ENCODE data around the gene SUN5.

Gene SUN5

DNA sequence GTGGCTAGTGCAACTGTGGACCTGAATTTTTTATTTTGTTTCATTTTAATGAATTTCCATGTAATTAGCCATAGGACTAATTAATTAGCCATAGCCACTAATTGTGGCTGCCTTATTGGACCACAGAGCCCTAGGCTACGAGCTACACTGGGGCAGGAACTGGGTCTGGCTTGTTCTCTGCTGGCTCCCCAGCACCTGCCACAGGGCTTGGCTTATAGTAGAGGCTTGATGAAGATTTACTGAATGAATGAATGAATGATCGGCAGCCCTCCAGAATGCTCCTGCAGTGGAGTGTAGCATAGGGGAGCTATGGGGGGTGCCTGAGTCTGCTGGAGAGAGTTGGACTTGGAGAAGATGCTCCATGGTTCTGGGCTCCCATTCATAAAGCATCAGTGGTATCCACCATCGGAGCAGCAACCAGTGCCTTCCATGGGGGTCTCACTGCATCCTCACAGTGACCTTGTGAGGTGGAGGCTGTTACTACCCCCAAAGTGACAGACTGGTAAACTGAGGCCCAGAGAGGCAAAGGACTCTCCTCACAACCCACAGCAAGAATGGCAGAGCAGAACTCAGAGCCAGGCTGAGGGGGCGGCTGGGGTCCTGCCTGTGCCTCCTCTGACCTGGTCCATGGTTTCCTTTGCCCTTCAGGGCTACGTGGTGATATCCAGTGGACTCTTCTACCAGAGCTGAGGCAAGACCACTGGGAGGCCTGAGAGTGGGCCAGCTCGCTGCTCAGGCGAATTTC lies 18.6 kb upstream of the SUN5 start:
- no peaks in the 10 kb centered on the region for H3F3A ChIP-seq (ENCODE audit: control insufficient read depth, insufficient read depth)
- H3K4me3 ChIP-seq (ENCODE audit: low read length) = no peak overlapping the region
- no peaks in the 10 kb centered on the region for H3K9me3 ChIP-seq (ENCODE audit: control insufficient read depth, insufficient read depth, low read length)
- H3K27ac ChIP-seq (ENCODE audit: low read depth, low read length) = no peak overlapping the region
- H3K27me3 ChIP-seq (ENCODE audit: control insufficient read depth, low read length) = no peaks in the 10 kb centered on the region
- no peaks in the 10 kb centered on the region for H4K20me1 ChIP-seq (ENCODE audit: control insufficient read depth, insufficient read depth, low read depth, low read length)
- TF ChIP-seq EZH2phosphoT487 (IDR thresholded peaks at IDR 0.05; ENCODE audit: borderline replicate concordance, low read length) = no peak
- no peak for TF ChIP-seq CTCF (IDR thresholded peaks at IDR 0.05; ENCODE audit: low read depth, low read length, poor library complexity, severe bottlenecking)
- H3K79me2 ChIP-seq (ENCODE audit: control insufficient read depth, low read length) = no peaks in the 10 kb centered on the region
- H3K4me2 ChIP-seq (ENCODE audit: low read length) = no peak overlapping the region
- H3K9me2 ChIP-seq (replicated peaks; ENCODE audit: control insufficient read depth, low read length) = no peaks in the 10 kb centered on the region
- H3K4me1 ChIP-seq (ENCODE audit: control insufficient read depth, low read length) = no peaks in the 10 kb centered on the region
- no peaks in the 10 kb centered on the region for H3K36me3 ChIP-seq (ENCODE audit: control insufficient read depth, low read length)

DNA sequence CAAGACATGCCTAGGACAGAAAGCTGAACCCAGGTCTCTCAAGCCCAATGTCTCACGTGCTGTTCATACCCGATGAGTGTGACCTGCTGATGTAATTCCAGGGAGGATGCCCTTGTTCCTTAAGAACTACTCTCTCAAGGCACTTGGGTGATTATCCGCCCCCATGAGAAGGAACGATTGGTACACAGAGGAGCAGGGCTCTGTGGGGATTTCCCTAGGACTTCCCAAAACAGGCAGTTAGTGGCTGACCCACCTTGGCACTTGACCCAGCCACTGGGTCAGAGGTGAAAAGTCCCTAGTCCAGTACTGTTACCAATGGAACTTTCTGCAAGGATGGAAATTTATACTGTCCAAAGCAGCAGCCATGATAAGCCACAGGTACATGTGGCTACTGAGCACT lies 18.1 kb upstream of the SUN5 start:
- Histone ChIP-seq H3K79me2 (ENCODE audit: control insufficient read depth, low read length) (no peaks in the 10 kb centered on the region), H3K4me3 (ENCODE audit: low read length) (no peak overlapping the region), H3K9me2 (replicated peaks; ENCODE audit: control insufficient read depth, low read length) (no peaks in the 10 kb centered on the region), H3K27me3 (ENCODE audit: control insufficient read depth, low read length) (no peaks in the 10 kb centered on the region), H3F3A (ENCODE audit: control insufficient read depth, insufficient read depth) (no peaks in the 10 kb centered on the region), H3K4me1 (ENCODE audit: control insufficient read depth, low read length) (no peaks in the 10 kb centered on the region), H3K9me3 (ENCODE audit: control insufficient read depth, insufficient read depth, low read length) (no peaks in the 10 kb centered on the region), H3K36me3 (ENCODE audit: control insufficient read depth, low read length) (no peaks in the 10 kb centered on the region), H3K4me2 (ENCODE audit: low read length) (no peak overlapping the region), H3K27ac (ENCODE audit: low read depth, low read length) (no peak overlapping the region), H4K20me1 (ENCODE audit: control insufficient read depth, insufficient read depth, low read depth, low read length) (no peaks in the 10 kb centered on the region)
- TF ChIP-seq CTCF (IDR thresholded peaks at IDR 0.05; ENCODE audit: low read depth, low read length, poor library complexity, severe bottlenecking) (no peak), EZH2phosphoT487 (IDR thresholded peaks at IDR 0.05; ENCODE audit: borderline replicate concordance, low read length) (no peak)

GRCh38 chr20:33021879-33022278 lies 17.6 kb upstream of the SUN5 start:
- no peaks in the 10 kb centered on the region for H3K9me2 ChIP-seq (replicated peaks; ENCODE audit: control insufficient read depth, low read length)
- no peaks in the 10 kb centered on the region for H3K79me2 ChIP-seq (ENCODE audit: control insufficient read depth, low read length)
- no peak overlapping the region for H3K4me2 ChIP-seq (ENCODE audit: low read length)
- TF ChIP-seq EZH2phosphoT487 (IDR thresholded peaks at IDR 0.05; ENCODE audit: borderline replicate concordance, low read length) (no peak), CTCF (IDR thresholded peaks at IDR 0.05; ENCODE audit: low read depth, low read length, poor library complexity, severe bottlenecking) (no peak)
- H3K4me1 ChIP-seq (ENCODE audit: control insufficient read depth, low read length) = no peaks in the 10 kb centered on the region
- no peak overlapping the region for H3K27ac ChIP-seq (ENCODE audit: low read depth, low read length)
- no peaks in the 10 kb centered on the region for H3K9me3 ChIP-seq (ENCODE audit: control insufficient read depth, insufficient read depth, low read length)
- no peaks in the 10 kb centered on the region for H3F3A ChIP-seq (ENCODE audit: control insufficient read depth, insufficient read depth)
- H3K36me3 ChIP-seq (ENCODE audit: control insufficient read depth, low read length) = no peaks in the 10 kb centered on the region
- H3K27me3 ChIP-seq (ENCODE audit: control insufficient read depth, low read length) = no peaks in the 10 kb centered on the region
- no peaks in the 10 kb centered on the region for H4K20me1 ChIP-seq (ENCODE audit: control insufficient read depth, insufficient read depth, low read depth, low read length)
- no peak overlapping the region for H3K4me3 ChIP-seq (ENCODE audit: low read length)

Measured in DOHH2 (cell line).